HG02798 (cell line): ENCODE measurements around the gene MRPS10.

ENCODE experiments used
- ATAC-seq: cut with Tn5 transposase; IDR thresholded peaks from one replicate; pipeline ENCODE4 v1.9.1; 2021; ENCODE audit warnings: mild to moderate bottlenecking; ENCODE audit not compliant: unreplicated experiment, poor library complexity

MRPS10 gene

DNA sequence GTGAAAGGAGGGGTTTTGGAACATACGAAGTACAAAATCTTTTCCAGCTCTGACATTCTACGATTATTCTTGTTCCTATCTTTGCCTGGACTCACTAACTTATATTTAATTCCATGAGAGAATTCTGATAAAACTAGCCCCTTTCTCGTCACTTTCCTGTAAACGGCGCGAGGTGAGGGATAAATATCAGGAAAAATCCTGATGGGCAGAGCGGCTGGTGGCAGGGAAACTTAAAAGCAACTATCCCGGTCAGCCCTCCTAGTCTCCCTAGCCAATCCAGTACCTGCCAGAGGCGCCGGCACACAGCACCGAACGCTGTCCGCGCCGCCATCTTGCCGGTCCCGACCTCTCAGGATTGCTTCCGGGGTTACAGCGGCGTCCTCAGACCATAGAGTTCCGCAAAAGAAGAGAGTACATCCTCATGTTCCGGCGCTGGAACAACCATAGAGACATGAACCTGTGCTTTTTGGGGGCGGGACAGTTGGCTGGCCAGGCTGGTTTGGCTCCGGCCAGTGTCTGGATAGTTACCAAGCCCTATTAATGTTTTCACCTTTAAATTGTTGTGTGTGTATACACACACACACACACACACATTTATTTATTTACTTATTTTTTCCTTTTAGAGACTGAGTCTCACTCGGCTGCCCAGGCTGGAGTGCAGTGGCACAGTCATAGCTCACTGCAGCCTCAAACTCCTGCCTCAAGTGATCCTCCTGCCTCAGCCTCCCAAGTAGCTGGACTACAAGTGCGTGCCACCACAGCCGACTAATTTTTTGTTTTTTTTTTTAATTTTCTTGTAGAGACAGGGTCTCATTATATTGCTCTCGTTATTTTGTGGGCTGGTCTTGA lies at the start of gene MRPS10:
TSS of gene MRPS10 (minus strand) at position 343 of the 849 bp plus-strand sequence. CDS start at position 331, 12 bp downstream.
- peak; percentile 97 for ATAC-seq

DNA sequence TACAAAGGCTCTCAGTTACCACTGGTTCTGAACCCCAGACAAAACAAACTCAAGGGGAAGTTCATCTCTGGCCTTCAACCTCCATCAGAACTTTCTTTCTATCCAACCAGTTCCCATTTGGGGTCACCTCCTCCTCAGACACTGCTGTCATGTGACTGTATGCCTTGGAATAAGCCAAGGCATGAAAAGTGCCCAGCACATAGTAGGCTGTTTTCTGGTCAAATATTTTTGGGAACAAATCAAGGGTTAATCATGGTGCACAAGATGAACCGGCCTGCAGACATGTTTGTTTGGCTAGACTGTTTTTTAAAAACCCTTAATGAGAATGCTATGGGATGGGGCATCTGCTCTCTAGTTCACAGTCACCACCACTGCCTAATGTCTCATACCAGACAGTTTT lies 48.9 kb upstream of the MRPS10 start:
- ATAC-seq: no peak

DNA sequence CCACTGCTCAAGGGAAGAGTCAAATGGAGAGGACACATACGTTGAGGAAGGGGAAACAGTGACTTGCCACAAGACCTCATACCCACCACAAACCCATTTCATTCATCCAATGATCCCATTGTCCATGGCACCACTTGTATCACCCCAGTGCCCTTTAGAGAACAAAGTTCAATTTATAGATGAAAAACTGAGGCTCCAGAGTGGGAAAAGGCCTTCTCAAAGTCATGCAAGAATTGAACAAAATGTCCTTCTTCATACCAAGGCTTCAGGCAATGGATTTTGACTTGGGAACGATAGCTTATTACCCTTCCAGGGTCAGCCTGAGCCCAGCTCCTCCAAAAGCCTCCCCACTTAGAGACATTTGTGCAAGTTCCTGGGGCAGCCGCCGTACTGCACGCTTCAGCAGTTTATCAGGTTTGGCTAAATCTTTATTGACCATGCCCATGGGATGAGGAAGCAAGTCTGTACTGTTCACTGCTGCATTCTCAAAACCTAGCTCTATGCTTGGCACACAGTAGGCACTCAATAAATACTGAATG lies 47.3 kb upstream of the MRPS10 start:
- ATAC-seq: no peak

DNA sequence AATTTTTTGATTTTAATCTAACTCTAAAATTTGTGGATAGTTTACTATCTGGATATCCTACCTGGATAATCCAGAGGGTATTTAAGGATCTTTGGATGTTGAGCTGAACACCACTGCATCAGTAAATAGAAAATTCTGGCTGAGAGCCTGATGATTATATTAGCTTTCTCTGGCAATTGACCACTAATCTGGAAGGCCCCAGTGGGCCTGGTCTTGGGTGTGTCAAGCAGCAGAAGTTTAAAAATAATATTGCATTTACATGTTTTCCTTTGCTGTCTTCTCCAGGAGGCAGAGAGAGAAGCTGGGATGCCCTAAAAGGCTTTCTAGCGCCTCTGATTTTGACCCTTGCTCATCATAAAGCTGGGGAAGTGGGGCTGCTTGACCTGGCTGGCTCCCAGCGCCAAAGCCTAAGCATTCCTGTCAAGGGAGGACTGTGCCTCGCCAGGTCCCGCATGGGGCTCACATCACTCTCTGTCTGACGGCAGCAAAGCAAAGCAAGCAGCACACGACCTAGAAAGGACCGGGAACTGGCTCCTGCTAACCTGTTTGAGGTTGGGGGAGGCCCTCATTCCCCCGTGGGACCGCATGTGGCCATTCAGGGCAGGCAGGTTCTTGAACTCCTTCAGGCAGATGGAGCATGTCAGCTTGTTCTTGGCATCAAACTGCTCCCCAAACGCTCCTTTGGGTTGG lies 46.6 kb upstream of the MRPS10 start:
- no peak for ATAC-seq

DNA sequence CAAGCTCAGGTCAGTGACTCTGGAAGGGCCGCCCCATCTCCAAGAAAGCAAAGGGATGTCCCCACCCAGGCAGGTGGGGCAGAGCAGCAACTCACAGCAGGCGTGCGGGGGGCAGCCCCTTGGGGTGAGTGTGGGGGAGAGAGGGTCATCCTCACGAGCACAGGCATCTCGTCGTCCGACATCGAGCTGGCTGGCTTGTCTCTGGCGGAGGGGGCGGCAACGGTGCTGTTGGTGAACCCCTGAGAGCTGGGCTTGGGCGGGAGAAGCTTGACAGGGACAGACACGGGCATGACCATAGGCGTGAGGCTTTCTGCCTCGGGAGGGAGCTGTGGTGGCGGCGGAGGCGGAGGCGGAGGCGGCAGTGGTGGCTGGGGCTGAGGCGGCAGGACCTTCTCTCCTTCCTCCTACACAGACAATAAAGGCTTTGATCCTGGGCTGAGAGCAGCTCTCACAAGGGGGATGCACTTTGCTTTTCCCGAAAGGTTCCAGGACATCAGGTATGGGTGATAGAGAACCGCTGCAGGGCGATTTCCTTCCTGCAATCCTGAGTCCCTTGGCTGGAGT lies 45.6 kb upstream of the MRPS10 start:
- no peak for ATAC-seq

DNA sequence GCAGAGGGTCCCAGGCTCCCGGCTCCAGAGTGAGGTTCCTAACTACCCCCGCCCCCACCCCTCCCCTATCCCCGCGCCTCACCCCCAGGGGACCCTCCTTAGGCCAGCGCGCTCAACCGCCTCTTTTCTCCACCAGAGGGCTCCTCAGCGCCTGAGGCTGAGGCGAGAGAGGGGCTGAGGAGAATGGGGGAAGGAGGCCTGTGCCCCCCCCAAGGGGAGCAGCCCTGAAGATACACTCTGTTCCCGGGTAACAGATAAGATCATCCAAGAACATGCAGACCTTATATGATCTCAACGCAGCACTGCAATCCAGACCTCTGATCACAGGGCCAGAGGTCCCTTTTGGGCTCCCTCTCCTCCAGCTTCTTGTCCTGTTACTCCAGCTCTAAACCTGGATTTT lies 43.3 kb upstream of the MRPS10 start:
- no peak for ATAC-seq

DNA sequence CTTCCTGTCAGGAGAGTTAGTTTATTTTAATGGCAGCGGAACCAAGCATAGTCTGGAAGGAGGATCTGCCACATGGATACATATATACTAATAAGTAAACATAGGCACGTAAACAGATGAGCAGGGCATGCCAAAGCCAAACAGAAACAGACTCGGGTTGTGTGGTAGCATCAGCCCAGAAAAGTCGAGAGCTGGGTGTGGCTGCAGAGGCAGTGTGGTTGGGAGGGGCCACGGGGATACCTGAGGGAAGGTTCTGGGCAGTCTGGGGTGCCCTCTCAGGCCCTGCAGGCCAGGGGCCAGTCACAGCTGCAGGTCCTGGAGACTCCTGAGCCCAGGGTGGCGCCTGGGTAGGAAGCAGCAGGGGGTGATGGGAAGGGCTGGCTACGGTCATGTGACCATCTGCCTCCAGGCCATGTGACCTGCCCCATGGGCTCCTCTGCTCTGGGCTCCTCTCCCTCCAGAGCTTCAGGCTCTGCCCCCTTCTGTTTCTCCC lies 42.8 kb upstream of the MRPS10 start:
- ATAC-seq: no peak

DNA sequence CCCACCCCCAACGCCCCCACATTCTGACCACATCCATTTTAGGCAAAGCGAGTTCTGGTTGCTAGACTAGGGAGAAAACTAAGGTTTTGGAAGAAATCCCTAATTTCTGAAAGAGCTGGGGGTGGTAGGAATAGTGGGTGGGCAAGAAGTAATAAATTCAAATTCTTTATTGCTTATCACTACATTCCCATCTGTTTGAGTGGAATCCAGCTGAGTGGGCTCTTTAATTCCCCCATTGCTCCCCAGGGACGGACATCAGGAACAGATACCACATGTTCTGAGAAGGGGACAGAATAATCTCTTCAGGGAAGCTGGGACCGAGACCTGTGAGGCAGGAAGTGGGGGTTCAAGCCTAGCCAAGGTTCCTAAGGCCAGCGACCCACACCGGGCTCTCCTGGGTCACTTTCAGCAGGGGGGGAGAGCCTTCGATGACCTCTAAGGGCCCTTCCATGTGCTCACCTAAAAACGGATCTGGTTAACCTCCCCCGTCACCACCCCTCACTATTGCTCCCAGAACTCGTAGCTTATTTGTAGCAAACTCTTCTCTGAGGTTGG lies 42.3 kb upstream of the MRPS10 start:
- ATAC-seq: no peak

DNA sequence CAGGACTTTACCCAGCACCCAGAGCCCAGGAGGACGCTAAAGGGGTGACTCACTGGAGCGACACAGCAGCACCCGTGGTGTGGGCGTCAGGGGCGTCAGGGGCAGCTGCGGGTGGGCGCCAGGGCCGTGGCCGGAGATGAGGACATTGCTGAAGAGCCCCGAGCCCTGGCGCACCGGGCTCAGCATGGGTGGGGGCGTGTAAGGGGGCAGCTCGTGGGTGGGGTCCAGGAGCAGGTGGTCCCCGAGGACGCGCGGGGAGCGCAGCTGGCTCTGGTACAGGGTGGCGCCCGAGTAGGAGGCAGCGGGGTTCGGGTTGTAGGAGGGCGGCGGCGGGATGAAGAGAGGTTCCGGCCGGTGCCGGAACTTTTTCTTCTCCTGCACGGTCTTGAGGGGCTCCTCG lies 41.6 kb upstream of the MRPS10 start:
- no peak for ATAC-seq

DNA sequence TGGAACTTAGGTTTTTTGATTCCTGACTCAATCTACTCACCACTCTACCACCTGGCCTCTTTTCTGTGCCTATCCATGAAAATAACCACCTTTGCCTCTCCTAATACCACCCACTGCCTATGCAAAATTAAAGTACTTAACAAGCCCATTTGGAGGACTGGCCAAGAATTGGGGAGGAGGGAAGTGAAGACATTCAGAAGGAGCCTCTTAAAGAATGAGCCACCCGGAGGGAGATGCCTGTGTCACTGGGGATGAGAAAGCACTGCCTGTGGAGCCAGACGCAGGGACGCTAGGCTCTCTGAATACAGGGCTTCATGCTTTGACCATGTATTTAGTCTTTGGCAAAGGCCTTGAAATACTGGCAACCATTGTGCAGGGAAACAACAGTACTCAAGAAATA lies 40.0 kb upstream of the MRPS10 start:
- no peak for ATAC-seq

DNA sequence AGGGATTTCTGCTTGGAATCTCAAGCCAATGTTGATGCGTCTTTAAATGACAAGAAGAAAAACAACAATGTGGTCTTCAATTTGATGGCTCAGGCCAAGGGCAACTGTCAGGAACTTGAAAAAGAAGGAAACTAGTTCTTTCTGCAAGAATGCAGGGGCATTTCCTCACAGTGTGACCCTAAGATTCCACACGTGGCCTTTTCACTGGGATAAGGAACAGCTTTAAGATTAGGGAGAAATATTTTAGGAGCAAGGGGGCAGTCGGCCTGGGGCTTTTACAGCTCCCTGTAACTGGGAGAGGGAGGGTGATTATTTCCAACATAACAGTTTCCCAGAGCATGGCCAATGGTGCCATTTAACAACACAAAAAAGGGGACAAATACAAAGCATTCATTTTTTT lies 39.4 kb upstream of the MRPS10 start:
- ATAC-seq: no peak

DNA sequence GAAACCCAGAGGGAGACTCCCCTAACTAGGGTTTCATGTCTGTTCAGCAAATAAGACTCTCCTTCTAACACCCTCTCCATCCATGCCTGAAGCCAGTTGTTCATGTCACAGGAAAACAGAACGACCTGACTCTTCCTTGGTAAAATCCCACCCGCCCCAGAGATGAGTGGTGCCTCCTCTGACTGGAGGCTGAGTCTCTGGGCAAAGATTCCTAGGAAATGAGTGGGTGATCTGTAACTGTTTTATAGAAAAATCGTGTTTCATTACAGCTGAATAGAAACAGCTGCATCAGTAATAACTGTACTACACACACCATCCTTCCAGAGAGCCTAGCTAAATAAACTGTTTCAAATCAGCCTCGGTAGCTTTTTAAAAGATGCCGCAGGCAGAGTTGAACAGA lies 37.4 kb upstream of the MRPS10 start:
- no peak for ATAC-seq

DNA sequence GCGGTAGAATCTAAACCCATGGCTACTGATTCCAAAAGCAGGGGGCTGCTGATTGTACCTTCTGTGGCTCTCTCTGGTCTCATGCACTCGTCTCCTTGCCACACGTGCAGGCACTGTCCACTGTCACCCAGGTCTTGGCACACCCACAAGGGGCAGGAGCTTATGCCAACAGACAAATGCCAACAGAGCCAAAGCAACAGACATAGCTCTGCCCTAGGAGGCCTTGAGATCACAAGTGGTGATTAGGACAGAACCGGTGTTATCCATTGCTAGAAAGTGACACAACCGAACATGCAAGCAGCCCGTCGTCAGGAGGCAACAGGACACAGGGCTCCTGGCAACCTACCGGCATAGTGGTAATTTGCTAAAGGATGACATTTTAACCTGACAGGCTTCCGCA lies 36.8 kb upstream of the MRPS10 start:
- no peak for ATAC-seq

DNA sequence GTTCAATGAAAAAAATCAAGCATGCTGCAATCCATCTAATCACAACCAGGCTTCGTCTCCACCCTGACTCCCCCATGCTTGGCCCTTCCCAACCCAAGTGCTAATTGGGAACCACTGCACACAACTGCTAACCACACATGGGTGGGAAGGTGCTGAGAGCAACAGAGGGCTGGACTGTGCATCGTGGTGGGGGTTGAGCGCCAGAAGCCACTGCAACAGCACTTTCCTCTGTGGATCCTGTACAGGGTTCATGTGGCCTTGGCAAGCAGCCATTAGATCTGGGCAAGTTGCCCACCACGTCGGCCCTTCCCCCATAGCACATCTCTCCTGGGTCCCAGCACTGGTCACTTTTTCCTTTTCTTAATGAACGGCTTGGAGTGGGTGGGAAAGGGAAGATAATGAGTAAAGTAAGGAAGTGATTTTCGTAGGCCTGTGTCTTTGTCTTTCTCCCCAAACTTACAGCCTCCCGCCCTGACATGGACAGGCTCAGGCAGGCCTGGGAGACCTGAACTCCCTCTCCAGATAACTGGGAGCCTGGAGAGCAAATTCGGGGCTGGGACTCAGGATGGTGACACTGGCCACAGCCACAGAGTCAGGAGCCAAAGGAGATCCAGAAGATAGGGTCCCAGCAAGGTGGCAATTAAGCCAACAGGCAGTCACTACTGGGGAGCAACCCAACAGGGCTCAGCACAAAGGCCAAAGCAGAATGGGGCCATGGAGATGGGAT lies 34.4 kb upstream of the MRPS10 start:
- ATAC-seq: no peak

DNA sequence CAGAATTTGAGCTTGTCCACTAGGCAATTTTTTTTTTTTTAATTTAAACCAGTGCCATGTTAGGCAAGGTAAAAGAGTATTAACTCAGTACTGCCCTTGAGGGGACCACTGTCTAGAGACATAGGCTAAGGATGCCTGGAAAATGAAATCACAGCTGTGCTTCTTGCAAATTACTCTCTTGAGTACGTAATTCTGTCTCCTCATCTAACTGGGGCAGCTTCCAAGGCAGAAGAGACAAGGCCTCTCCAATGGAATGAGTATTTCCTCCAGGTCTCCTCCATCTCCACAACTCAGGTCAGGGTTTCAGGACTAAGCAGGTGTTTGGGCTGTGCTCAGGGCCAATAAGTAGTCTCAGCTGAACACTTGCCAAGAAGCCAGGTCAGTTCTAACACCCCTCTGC lies 33.8 kb upstream of the MRPS10 start:
- ATAC-seq: no peak

DNA sequence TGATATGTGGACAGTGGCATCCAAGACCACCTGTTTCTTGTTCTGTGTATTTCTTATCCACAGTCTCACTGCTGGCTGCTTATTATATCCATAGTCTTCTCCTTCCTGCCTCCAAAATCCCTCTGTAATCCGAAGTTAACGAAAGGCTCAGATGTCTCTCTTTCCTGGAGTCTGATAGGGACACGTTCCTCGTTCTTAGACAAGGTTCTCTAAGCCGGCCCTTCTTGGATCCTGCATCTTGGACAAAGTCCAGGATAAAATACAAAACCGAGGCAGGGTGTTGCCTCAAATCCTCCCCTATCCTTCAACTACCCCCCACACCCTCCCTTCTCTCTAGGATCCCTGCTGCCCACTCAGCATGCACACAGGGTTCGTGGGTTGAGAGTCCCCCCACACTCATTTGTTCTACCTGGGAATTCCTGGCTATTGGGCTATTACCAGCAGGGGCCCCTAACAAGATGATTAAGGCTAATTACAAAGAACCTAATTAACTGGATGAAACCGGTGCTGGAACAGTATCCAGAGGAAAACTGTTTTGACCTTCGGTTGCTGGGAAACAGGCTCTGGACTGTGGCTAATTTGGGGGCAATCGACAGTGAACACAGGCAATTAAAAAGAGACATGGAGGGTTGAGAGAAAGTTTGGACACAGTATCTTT lies 32.7 kb upstream of the MRPS10 start:
- no peak for ATAC-seq

DNA sequence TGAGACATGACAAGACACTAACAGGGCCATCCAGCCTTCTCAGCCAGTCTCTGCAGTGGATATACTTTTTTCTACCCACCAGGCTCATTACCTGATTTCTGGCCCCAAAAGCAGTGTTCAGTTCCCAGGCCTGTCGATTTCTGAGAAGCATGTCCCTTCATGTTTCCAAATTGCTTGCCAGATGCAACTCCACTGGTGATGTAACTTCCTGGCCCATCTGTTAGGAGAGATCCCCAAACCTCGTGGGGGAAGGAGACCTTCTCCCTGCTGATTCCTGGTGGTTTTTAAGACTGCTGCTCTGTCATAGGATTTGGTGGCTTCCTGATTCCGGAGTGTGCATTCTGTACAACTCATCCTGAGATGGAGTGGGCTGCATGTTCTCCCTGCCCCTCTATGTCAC lies 31.6 kb upstream of the MRPS10 start:
- no peak for ATAC-seq

DNA sequence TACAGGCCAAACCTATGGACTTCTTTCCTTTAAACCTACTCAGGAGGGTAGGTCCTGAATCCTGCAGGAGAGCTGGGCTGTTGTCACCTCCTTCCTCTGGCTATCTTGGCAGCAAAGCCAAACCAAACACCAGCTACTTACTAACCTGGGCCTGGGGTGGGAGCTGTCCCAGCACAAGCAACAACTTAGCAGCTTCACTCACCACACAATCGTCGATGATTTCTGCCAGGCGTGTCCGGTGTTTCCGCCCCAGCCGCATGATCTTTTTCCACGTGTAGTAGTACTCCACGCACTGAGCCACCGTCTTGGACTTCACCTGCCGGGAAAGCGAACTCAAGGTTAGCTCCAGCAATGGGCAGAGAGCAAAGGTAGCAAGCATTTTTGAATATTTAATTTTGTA lies 25.4 kb upstream of the MRPS10 start:
- ATAC-seq: no peak

DNA sequence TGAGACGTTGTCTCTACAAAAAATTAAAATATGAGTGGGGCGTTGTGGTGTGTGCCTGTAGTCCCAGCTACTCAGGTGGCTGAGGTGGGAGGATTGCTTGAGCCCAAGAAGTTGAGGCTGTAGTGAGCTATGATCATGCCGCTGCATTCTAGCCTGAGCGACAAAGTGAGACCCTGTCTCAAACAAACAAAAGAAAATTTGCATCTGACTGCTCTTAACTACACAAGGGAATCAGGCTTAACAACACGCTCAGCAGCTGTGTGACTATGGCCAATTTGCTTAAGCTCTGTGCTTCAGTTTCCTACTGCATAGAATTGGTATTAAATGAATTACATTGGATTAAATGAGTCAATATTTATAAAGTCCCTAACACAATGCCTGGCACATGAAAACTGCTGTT lies 24.3 kb upstream of the MRPS10 start:
- ATAC-seq: no peak
